ENCODE data around the gene IL20. TPM values are rescaled to one million over a fixed set of nuclear protein-coding genes. Genes with fewer than 3 reads are reported as not detected.

IL20 gene
- total RNA-seq, 3 donors from 2014 or later = not detected

GRCh38 chr1:206904423-206905142, 39.2 kb downstream of the IL20 start:
- ATAC-seq = no peak
- DNase-seq = no peak
- Histone ChIP-seq H3K9me3 (no peaks in the 10 kb centered on the region), H3K4me1 (ENCODE audit: low read depth) (peaks cover 11% of the 10 kb centered on the region), H3K36me3 (ENCODE audit: low read depth) (no peaks in the 10 kb centered on the region), H3K4me3 (no peak overlapping the region)
- TF ChIP-seq, protein P1, sequence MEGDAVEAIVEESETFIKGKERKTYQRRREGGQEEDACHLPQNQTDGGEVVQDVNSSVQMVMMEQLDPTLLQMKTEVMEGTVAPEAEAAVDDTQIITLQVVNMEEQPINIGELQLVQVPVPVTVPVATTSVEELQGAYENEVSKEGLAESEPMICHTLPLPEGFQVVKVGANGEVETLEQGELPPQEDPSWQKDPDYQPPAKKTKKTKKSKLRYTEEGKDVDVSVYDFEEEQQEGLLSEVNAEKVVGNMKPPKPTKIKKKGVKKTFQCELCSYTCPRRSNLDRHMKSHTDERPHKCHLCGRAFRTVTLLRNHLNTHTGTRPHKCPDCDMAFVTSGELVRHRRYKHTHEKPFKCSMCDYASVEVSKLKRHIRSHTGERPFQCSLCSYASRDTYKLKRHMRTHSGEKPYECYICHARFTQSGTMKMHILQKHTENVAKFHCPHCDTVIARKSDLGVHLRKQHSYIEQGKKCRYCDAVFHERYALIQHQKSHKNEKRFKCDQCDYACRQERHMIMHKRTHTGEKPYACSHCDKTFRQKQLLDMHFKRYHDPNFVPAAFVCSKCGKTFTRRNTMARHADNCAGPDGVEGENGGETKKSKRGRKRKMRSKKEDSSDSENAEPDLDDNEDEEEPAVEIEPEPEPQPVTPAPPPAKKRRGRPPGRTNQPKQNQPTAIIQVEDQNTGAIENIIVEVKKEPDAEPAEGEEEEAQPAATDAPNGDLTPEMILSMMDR (IDR thresholded peaks at IDR 0.05) = no peak
- intact Hi-C loops (cut with DNase I, micrococcal nuclease) = no loop called here

- TF ChIP-seq, protein P1 (IDR thresholded peaks at IDR 0.05) = no peak
- no peak for DNase-seq
- intact Hi-C loops (cut with DNase I, micrococcal nuclease) = no loop called here
- peaks cover 14% of the 10 kb centered on the region for H3K4me1 ChIP-seq (ENCODE audit: low read depth)
- no peaks in the 10 kb centered on the region for H3K36me3 ChIP-seq (ENCODE audit: low read depth)
- H3K9me3 ChIP-seq = no peaks in the 10 kb centered on the region
- no peak for ATAC-seq
- no peak overlapping the region for H3K4me3 ChIP-seq
Observed at GRCh38 chr1:206905295-206906164, 40.1 kb downstream of the IL20 start.

DNA sequence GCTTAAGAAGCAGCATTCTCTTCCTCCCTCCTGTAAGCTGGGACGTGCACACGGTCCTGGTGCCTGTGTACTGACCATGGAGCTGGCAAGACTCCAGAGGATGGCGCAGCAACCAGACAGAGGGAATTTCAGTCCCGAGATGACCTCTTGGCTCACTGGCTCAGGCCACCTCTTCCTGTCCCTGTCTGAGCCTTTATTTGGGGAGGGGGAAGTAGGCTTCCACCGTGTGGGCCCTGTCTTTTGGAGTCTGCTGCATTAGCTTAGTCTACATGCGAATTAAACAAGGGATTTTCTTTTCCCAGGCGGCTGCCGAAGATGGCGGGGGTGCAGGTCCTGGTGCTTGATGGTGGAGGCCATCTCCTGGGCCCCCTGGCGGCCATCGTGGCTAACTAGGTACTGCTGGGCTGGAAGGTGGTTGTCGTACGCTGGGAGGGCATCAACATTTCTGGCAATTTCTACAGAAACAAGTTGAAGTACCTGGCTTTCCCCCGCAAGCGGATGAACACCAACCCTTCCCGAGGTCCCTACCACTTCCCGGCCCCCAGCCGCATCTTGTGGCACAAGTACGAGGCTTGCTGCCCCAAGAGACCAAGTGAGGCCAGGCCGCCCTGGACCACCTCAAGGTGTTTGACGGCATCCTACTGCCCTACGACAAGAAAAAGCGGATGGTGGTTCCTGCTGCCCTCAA, 42.0 kb downstream of the IL20 start:
- ATAC-seq = no peak
- DNase-seq = no peak
- TF ChIP-seq, protein P1 (IDR thresholded peaks at IDR 0.05) = no peak
- Histone ChIP-seq H3K4me3 (no peak overlapping the region), H3K9me3 (no peaks in the 10 kb centered on the region), H3K4me1 (ENCODE audit: low read depth) (peaks cover 14% of the 10 kb centered on the region), H3K36me3 (ENCODE audit: low read depth) (no peaks in the 10 kb centered on the region)
- intact Hi-C loops (cut with DNase I, micrococcal nuclease) = no loop called here

DNA sequence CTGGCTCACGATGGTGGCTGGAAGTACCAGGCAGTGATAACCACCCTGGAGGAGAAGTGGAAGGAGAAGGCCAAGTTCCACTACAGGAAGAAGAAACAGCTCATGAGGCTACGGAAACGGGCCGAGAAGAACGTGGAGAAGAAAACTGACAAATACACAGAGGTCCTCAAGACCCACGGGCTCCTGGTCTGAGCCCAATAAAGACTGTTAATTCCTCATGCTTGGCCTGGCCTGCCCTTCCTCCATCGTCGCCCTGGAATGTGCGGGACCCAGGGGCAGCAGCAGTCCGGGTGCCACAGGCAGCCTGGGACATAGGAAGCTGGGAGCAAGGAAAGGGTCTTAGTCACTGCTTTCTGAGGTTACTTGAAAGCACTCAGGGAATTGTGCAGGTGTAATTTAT, 42.6 kb downstream of the IL20 start:
- no peaks in the 10 kb centered on the region for H3K9me3 ChIP-seq
- DNase-seq = no peak
- intact Hi-C loops (cut with DNase I, micrococcal nuclease) = no loop called here
- H3K4me3 ChIP-seq = no peak overlapping the region
- no peaks in the 10 kb centered on the region for H3K36me3 ChIP-seq (ENCODE audit: low read depth)
- ATAC-seq = no peak
- TF ChIP-seq, protein P1 (IDR thresholded peaks at IDR 0.05) = no peak
- H3K4me1 ChIP-seq (ENCODE audit: low read depth) = peaks cover 18% of the 10 kb centered on the region

DNA sequence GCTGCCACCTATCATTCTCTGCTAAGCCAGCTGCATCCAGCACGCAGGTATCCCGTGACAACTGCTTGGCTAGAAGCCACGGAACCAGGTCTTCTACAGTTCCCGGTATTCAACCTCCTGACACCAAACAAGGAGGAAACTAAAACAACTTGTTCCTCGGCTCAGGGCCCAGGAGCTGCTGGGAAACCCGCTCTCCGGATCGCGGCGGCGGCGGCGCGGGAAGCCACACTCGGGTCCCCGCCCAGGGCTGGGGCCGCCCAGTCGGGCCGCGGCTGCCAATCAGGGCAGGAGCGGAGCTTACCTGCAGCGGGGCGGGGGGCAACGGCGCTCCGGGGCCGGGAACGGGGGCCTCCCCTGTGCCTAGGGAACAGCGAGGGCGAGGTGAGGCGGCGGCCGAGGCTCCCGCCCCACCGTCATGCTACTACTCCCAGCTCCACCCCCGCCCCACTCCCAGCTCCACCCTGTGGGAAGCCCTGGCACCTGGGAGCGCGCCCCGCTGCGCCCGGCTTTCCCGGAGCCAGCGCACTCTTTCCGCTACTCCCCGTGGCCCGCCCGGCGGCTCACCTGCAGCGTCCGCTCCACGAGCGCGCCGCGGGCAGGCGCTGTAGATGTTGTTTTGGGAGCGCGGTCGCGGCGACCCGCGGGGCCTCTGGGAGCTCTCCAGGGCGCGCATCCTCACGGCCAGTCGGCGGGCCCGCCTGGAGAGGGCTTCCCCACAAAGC, 43.9 kb downstream of the IL20 start:
- Histone ChIP-seq H3K4me3 (no peak overlapping the region), H3K4me1 (ENCODE audit: low read depth) (peaks cover 18% of the 10 kb centered on the region), H3K36me3 (ENCODE audit: low read depth) (no peaks in the 10 kb centered on the region), H3K9me3 (no peaks in the 10 kb centered on the region)
- ATAC-seq (peak; percentile 85), DNase-seq (peak; percentile 79 to 86 (median 84))
- intact Hi-C loops (cut with DNase I, micrococcal nuclease) = no loop called here
- TF ChIP-seq, protein P1 (IDR thresholded peaks at IDR 0.05) = no peak
